ENCODE data around the gene ZNF865. TPM values are rescaled to one million over a fixed set of nuclear protein-coding genes. Genes with fewer than 3 reads are reported as not detected.

Gene ZNF865
- total RNA-seq, 1 donor from 2014 or later: 0.49 TPM

- Histone ChIP-seq H3K36me3 (no peaks in the 10 kb centered on the region), H3K79me2 (ENCODE audit: low read depth) (peaks cover 90% of the 10 kb centered on the region), H3K27me3 (no peaks in the 10 kb centered on the region), H3K27ac (no peak overlapping the region), H3K4me3 (peak overlapping the region; percentile 80), H3K9me3 (ENCODE audit: low read depth) (no peaks in the 10 kb centered on the region), H2AFZ (replicated peaks) (no peak overlapping the region), H3K4me1 (peaks cover 26% of the 10 kb centered on the region), H3K9ac (peak overlapping the region; percentile 73), H4K20me1 (ENCODE audit: low read depth) (peaks cover 4% of the 10 kb centered on the region), H3F3A (ENCODE audit: low read depth) (peaks cover 53% of the 10 kb centered on the region), H3K4me2 (peak overlapping the region; percentile 99)
- Mint-ChIP-seq H3K36me3 (peaks cover 18% of the 10 kb centered on the region), H3K9me3 (no peaks in the 10 kb centered on the region), H3K4me1 (peaks cover 42% of the 10 kb centered on the region), H3K4me3 (peak overlapping the region; percentile 96), H3K27ac (peak overlapping the region; percentile 12), H3K27me3 (ENCODE audit: insufficient read depth, low read depth) (peaks cover 25% of the 10 kb centered on the region)
- DNase-seq (ENCODE audit: low spot score): peak; percentile 57
- TF ChIP-seq EZH2phosphoT487 (IDR thresholded peaks at IDR 0.05) (no peak), CTCF (IDR thresholded peaks at IDR 0.05) (no peak), EZH2 (IDR thresholded peaks at IDR 0.05) (no peak)
Observed at GRCh38 chr19:55642153-55643002, 36.9 kb downstream of the ZNF865 start.

DNA sequence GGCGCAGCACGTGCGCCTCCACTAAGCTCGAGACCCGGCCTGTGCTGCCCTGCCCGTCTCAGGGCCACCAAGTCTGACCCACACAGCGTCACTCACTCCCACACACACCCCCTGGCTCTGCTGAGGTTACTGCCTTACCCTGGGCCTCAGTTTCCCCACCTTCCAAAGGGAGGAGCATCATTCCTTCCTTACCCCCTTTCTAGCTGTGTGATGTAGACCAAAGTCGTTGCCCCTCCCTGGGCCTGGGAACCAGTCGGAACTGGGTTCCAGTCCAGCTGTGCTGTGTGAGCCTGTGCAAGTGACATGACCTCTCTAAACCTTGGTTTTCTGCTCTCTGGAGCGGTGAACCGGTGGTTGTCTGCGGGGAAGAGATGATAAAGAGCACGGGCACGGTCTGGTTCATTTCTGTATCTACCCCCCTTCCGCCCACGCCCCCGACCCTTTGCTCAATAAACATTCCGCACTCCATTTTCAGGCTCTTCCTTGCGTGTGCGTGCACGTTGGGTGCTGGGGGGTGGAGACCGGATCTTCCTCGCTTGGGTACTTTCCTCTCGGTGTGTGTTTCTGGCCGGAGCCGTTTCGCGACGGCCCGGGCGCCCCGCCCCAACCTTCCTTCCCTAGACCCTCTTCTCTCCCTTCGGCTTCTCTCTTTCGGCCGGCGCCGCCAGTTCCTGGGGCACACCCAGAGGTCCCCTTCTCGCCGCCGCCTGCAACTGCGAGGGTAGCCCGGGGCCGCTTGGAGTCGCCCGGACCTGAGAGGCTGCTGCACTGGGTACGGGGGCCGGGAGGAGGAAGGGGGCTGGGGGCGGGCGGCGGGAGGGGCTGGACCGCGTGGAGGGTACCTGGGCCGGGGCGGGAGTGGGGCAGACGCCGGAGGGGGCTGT is 37.8 kb downstream of the ZNF865 start, which contains the start of gene ZNF581:
TSS of gene ZNF581 (plus strand) at position 647 of the 884 bp plus-strand sequence. CDS start 923 bp downstream, outside the sequence.
- H3K79me2 ChIP-seq (ENCODE audit: low read depth): peaks cover 86% of the 10 kb centered on the region
- peak; percentile 82 for DNase-seq (ENCODE audit: low spot score)
- peaks cover 14% of the 10 kb centered on the region for H3K36me3 Mint-ChIP-seq

DNA sequence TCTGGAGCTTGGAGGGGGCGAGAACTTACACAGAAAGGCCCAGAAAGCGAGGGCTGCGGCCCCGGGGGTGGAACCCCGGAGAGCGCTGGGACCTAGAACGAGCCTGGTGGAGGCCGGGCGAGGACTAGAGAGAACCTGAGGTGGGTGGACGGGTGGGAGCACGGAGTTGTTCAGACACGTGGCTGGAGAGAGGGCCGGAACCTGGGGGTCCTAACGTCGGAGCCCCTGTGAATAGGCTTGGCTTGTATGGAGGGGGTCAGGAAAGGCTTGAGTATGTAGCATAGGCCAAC is 38.4 kb downstream of the ZNF865 start:
- H3K4me1 Mint-ChIP-seq: peaks cover 45% of the 10 kb centered on the region
- peaks cover 20% of the 10 kb centered on the region for H3K27me3 Mint-ChIP-seq (ENCODE audit: insufficient read depth, low read depth)
- Histone ChIP-seq H4K20me1 (ENCODE audit: low read depth) (no peaks in the 10 kb centered on the region), H2AFZ (replicated peaks) (no peak overlapping the region), H3F3A (ENCODE audit: low read depth) (peaks cover 56% of the 10 kb centered on the region), H3K36me3 (no peaks in the 10 kb centered on the region), H3K79me2 (ENCODE audit: low read depth) (peaks cover 85% of the 10 kb centered on the region), H3K27me3 (no peaks in the 10 kb centered on the region), H3K27ac (no peak overlapping the region), H3K4me3 (peak overlapping the region; percentile 80), H3K9ac (peak overlapping the region; percentile 79), H3K9me3 (ENCODE audit: low read depth) (no peaks in the 10 kb centered on the region), H3K4me1 (peaks cover 32% of the 10 kb centered on the region), H3K4me2 (peak overlapping the region; percentile 99)
- H3K36me3 Mint-ChIP-seq: peaks cover 14% of the 10 kb centered on the region
- H3K27ac Mint-ChIP-seq: peak overlapping the region; percentile 96
- H3K9me3 Mint-ChIP-seq: no peaks in the 10 kb centered on the region
- TF ChIP-seq CTCF (IDR thresholded peaks at IDR 0.05) (no peak), EZH2 (IDR thresholded peaks at IDR 0.05) (no peak)
- no peak for DNase-seq (ENCODE audit: low spot score)
- H3K4me3 Mint-ChIP-seq: peak overlapping the region; percentile 96

More for the DNA sequence above, 37.8 kb downstream of the ZNF865 start, which contains the start of gene ZNF581:
- peak within 1 kb of the TSS; percentile 96 for H3K27ac Mint-ChIP-seq
- Histone ChIP-seq H3K27me3 (no peaks in the 10 kb centered on the region), H2AFZ (replicated peaks) (no peak within 1 kb of the TSS), H3F3A (ENCODE audit: low read depth) (peaks cover 51% of the 10 kb centered on the region), H3K4me3 (peak within 1 kb of the TSS; percentile 80), H3K9me3 (ENCODE audit: low read depth) (no peaks in the 10 kb centered on the region), H3K27ac (no peak within 1 kb of the TSS), H3K36me3 (no peaks in the 10 kb centered on the region), H3K9ac (peak within 1 kb of the TSS; percentile 79), H4K20me1 (ENCODE audit: low read depth) (no peaks in the 10 kb centered on the region), H3K4me2 (peak within 1 kb of the TSS; percentile 99), H3K4me1 (peaks cover 29% of the 10 kb centered on the region)
- no peaks in the 10 kb centered on the region for H3K9me3 Mint-ChIP-seq
- H3K27me3 Mint-ChIP-seq (ENCODE audit: insufficient read depth, low read depth): peaks cover 20% of the 10 kb centered on the region
- TF ChIP-seq CTCF (IDR thresholded peaks at IDR 0.05) (no peak), EZH2phosphoT487 (IDR thresholded peaks at IDR 0.05) (no peak), EZH2 (IDR thresholded peaks at IDR 0.05) (no peak)
- H3K4me1 Mint-ChIP-seq: peaks cover 45% of the 10 kb centered on the region
- peak within 1 kb of the TSS; percentile 96 for H3K4me3 Mint-ChIP-seq

Measured in neural progenitor cell (in vitro differentiated cells).